ENCODE data around the gene RGS19. TPM values are rescaled to one million over a fixed set of nuclear protein-coding genes. Genes with fewer than 3 reads are reported as not detected.

The RGS19 gene
- total and polyA plus RNA-seq, 7 donors = 2.0 to 5.7 (median 3.5) TPM

- intact Hi-C loops (cut with DNase I) = no loop called here
- WGBS, 3 donors = 86 to 89% (median 87%) methylated on average over 28 of the region's 28 CpGs
- ATAC-seq (no peak), DNase-seq (no peak)
- peaks cover 4% of the 10 kb centered on the region for H3K4me1 ChIP-seq
- no peaks in the 10 kb centered on the region for H3K36me3 ChIP-seq (ENCODE audit: insufficient read depth in 1 of 2, low read depth in 1 of 2)
- no peak overlapping the region for H3K4me3 ChIP-seq
- no peak for TF ChIP-seq CTCF (IDR thresholded peaks at IDR 0.05)
- H3K27ac ChIP-seq = no peak overlapping the region
- peaks cover 0 to 53% (median 12%) of the 10 kb centered on the region in 3 donors for H3K27me3 ChIP-seq (ENCODE audit: insufficient read depth in 3 of 3, low read length in 2 of 3)
- no peaks in the 10 kb centered on the region for H3K9me3 ChIP-seq
Measured at GRCh38 chr20:64098471-64099013, 19.2 kb upstream of the RGS19 start.

GRCh38 chr20:64096535-64096934 lies 17.2 kb upstream of the RGS19 start:
- ATAC-seq (no peak), DNase-seq (no peak)
- H3K27ac ChIP-seq = no peak overlapping the region
- 74 to 82% (median 76%) methylated on average over 6 of the region's 6 CpGs for WGBS, 3 donors
- intact Hi-C loops (cut with DNase I) = no loop called here
- H3K27me3 ChIP-seq (ENCODE audit: insufficient read depth in 3 of 3, low read length in 2 of 3) = peaks cover 0 to 33% (median 8%) of the 10 kb centered on the region in 3 donors
- no peaks in the 10 kb centered on the region for H3K9me3 ChIP-seq
- no peaks in the 10 kb centered on the region for H3K4me1 ChIP-seq
- H3K4me3 ChIP-seq = no peak overlapping the region
- TF ChIP-seq CTCF (IDR thresholded peaks at IDR 0.05) = no peak
- H3K36me3 ChIP-seq (ENCODE audit: insufficient read depth in 1 of 2, low read depth in 1 of 2) = no peaks in the 10 kb centered on the region

- H3K27me3 ChIP-seq (ENCODE audit: insufficient read depth in 3 of 3, low read length in 2 of 3) = peaks cover 0 to 27% (median 6%) of the 10 kb centered on the region in 3 donors
- no peaks in the 10 kb centered on the region for H3K36me3 ChIP-seq (ENCODE audit: insufficient read depth in 1 of 2, low read depth in 1 of 2)
- H3K9me3 ChIP-seq = no peaks in the 10 kb centered on the region
- no peaks in the 10 kb centered on the region for H3K4me1 ChIP-seq
- intact Hi-C loops (cut with DNase I) = no loop called here
- no peak overlapping the region for H3K4me3 ChIP-seq
- WGBS, 3 donors = 82 to 86% (median 84%) methylated on average over 11 of the region's 11 CpGs
- ATAC-seq (no peak), DNase-seq (no peak)
- TF ChIP-seq CTCF (IDR thresholded peaks at IDR 0.05) = no peak
- H3K27ac ChIP-seq = no peak overlapping the region
Measured at GRCh38 chr20:64095927-64096326, 16.6 kb upstream of the RGS19 start.

GRCh38 chr20:64095455-64095854 lies 16.1 kb upstream of the RGS19 start:
- H3K27ac ChIP-seq = no peak overlapping the region
- H3K4me3 ChIP-seq = no peak overlapping the region
- DNase-seq (no peak), ATAC-seq (no peak)
- H3K27me3 ChIP-seq (ENCODE audit: insufficient read depth in 3 of 3, low read length in 2 of 3) = peaks cover 0 to 24% (median 6%) of the 10 kb centered on the region in 3 donors
- no peaks in the 10 kb centered on the region for H3K4me1 ChIP-seq
- 77 to 82% (median 81%) methylated on average over 4 of the region's 4 CpGs for WGBS, 3 donors
- no peaks in the 10 kb centered on the region for H3K9me3 ChIP-seq
- TF ChIP-seq CTCF (IDR thresholded peaks at IDR 0.05) = no peak
- H3K36me3 ChIP-seq (ENCODE audit: insufficient read depth in 1 of 2, low read depth in 1 of 2) = no peaks in the 10 kb centered on the region
- intact Hi-C loops (cut with DNase I) = no loop called here

GRCh38 chr20:64093013-64093503 lies 13.7 kb upstream of the RGS19 start:
- Histone ChIP-seq H3K9me3 (no peaks in the 10 kb centered on the region), H3K4me3 (no peak overlapping the region), H3K36me3 (ENCODE audit: insufficient read depth in 1 of 2, low read depth in 1 of 2) (no peaks in the 10 kb centered on the region), H3K4me1 (no peaks in the 10 kb centered on the region), H3K27me3 (ENCODE audit: insufficient read depth in 3 of 3, low read length in 2 of 3) (peaks cover 0 to 10% (median 8%) of the 10 kb centered on the region in 3 donors), H3K27ac (no peak overlapping the region)
- no peak for TF ChIP-seq CTCF (IDR thresholded peaks at IDR 0.05)
- ATAC-seq (no peak), DNase-seq (no peak)
- WGBS, 3 donors = 44 to 47% (median 44%) methylated on average over 9 of the region's 9 CpGs
- intact Hi-C loops (cut with DNase I) = no loop called here
